Activated CD4-positive, alpha-beta memory T cell treated with anti-CD3 and anti-CD28 coated beads for 36 hours (primary cell): ENCODE measurements around the gene GRIA3. TPM values are rescaled to one million over a fixed set of nuclear protein-coding genes. Genes with fewer than 3 reads are reported as not detected.

Experiments used
- CTCF ChIA-PET: fragments of 350-600 bp; sonication (Branson Sonifier 250); formaldehyde crosslinking; loops from one replicate; lab custom pipeline; 2021; ENCODE audit warnings: antibody characterized with exemption, inconsistent platforms; lab: Charles Lee
- POLR2A ChIA-PET: fragments of 350-600 bp; sonication (Branson Sonifier 250); formaldehyde crosslinking; loops from one replicate; lab custom pipeline; 2021; ENCODE audit warnings: antibody characterized with exemption; lab: Charles Lee
- DNase-seq: peaks from one replicate; pipeline ENCODE4 v3.0.0-alpha.2; 2020
- H3K27ac Mint-ChIP-seq: one replicate; pipeline ENCODE4 v1.8.0; 2021; ENCODE audit warnings: mixed read lengths
- H3K27me3 Mint-ChIP-seq: one replicate; pipeline ENCODE4 v1.8.0; 2021; ENCODE audit warnings: mixed read lengths
- H3K36me3 Mint-ChIP-seq: one replicate; pipeline ENCODE4 v1.8.0; 2021; ENCODE audit warnings: mixed read lengths
- H3K4me1 Mint-ChIP-seq: one replicate; pipeline ENCODE4 v1.8.0; 2021; ENCODE audit warnings: low read depth, mixed read lengths
- H3K4me3 Mint-ChIP-seq: one replicate; pipeline ENCODE4 v1.8.0; 2021; ENCODE audit warnings: mild to moderate bottlenecking, mixed read lengths
- H3K9me3 Mint-ChIP-seq: one replicate; pipeline ENCODE4 v1.8.0; 2021; ENCODE audit warnings: mixed read lengths
- intact Hi-C: fragments of 100-400 bp; cut with micrococcal nuclease; formaldehyde crosslinking; loops from one replicate; pipeline ENCODE4 v1.15.1; 2023
- total RNA-seq, 2 experiments: library from RNA; stranded (reverse); gene quantifications; one replicate each; pipeline ENCODE4 v1.2.3, GENCODE V29; 2021

The GRIA3 gene
- total RNA-seq, 2 experiments from 2014 or later: not detected

DNA sequence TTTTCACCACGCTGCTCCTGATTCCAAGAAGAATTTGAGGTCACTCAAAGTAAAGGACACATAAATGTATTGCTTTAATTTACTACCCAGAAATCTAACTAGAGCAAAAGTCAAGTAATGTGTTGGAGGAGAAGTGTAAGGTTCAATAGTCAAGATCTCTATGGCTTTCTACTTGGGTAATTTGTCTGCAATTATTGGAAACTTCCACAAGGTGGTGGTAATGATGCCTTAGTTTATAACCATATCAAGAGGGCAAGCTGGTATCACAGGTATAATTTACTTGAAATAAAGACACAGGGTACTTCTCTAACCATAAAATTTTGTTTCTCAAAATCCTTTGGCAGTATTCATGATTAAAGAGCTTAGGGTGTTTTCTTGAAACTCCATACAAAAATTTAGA is 10.2 kb upstream of the GRIA3 start:
- ChIA-PET POLR2A (no interaction called here), CTCF (no interaction called here)
- Mint-ChIP-seq H3K27me3 (no peaks in the 10 kb centered on the region), H3K36me3 (no peaks in the 10 kb centered on the region), H3K9me3 (no peaks in the 10 kb centered on the region), H3K4me1 (no peaks in the 10 kb centered on the region), H3K4me3 (no peak overlapping the region), H3K27ac (no peak overlapping the region)
- intact Hi-C loops: no loop called here
- no peak for DNase-seq

- Mint-ChIP-seq H3K27me3 (no peaks in the 10 kb centered on the region), H3K4me1 (no peaks in the 10 kb centered on the region), H3K36me3 (no peaks in the 10 kb centered on the region), H3K9me3 (no peaks in the 10 kb centered on the region), H3K27ac (no peak overlapping the region), H3K4me3 (no peak overlapping the region)
- intact Hi-C loops: no loop called here
- DNase-seq: no peak
- CTCF ChIA-PET: no interaction called here
- POLR2A ChIA-PET: no interaction called here
Measured at GRCh38 chrX:123175366-123176122, 8.5 kb upstream of the GRIA3 start.

- Mint-ChIP-seq H3K27ac (no peak overlapping the region), H3K36me3 (no peaks in the 10 kb centered on the region), H3K4me1 (peaks cover 8% of the 10 kb centered on the region), H3K4me3 (no peak overlapping the region), H3K27me3 (peaks cover 27% of the 10 kb centered on the region), H3K9me3 (no peaks in the 10 kb centered on the region)
- POLR2A ChIA-PET: no interaction called here
- DNase-seq: no peak
- CTCF ChIA-PET: no interaction called here
- intact Hi-C loops: no loop called here
Measured at GRCh38 chrX:123181233-123181914, 2.7 kb upstream of the GRIA3 start.

GRCh38 chrX:123184866-123185276 is 793 bp downstream of the GRIA3 start:
- POLR2A ChIA-PET: no interaction called here
- H3K27ac Mint-ChIP-seq: no peak overlapping the region
- peaks cover 8% of the 10 kb centered on the region for H3K4me1 Mint-ChIP-seq
- CTCF ChIA-PET: no interaction called here
- no peak for DNase-seq
- intact Hi-C loops: no loop called here
- peaks cover 27% of the 10 kb centered on the region for H3K27me3 Mint-ChIP-seq
- no peak overlapping the region for H3K4me3 Mint-ChIP-seq
- no peaks in the 10 kb centered on the region for H3K36me3 Mint-ChIP-seq
- H3K9me3 Mint-ChIP-seq: no peaks in the 10 kb centered on the region

- CTCF ChIA-PET: no interaction called here
- Mint-ChIP-seq H3K4me1 (peaks cover 8% of the 10 kb centered on the region), H3K36me3 (no peaks in the 10 kb centered on the region), H3K27ac (no peak overlapping the region), H3K4me3 (no peak overlapping the region), H3K9me3 (no peaks in the 10 kb centered on the region), H3K27me3 (peaks cover 27% of the 10 kb centered on the region)
- POLR2A ChIA-PET: no interaction called here
- no peak for DNase-seq
- intact Hi-C loops: no loop called here
Measured at GRCh38 chrX:123185721-123186120, 1.6 kb downstream of the GRIA3 start.

DNA sequence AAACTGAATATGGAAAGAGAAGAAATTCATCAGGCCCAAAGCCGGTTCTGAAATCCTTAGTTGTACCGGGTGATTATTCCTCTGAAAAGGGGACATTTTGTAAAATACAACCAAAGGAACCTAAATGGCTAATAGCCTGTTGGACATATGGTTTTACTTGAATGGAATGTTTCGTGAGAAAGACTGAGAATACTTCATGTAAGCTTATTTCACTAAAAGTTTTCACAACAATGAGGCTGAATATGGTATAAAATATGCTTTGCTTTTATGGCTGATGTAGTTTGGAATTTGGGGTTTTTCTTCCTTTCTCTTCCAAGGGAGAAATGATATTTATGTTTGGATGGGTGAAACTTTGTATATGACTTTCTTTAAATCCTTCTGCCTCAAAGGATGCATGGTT is 2.7 kb downstream of the GRIA3 start:
- Mint-ChIP-seq H3K4me3 (no peak overlapping the region), H3K36me3 (no peaks in the 10 kb centered on the region), H3K27me3 (peaks cover 24% of the 10 kb centered on the region), H3K9me3 (no peaks in the 10 kb centered on the region), H3K27ac (no peak overlapping the region), H3K4me1 (peaks cover 8% of the 10 kb centered on the region)
- intact Hi-C loops: no loop called here
- CTCF ChIA-PET: no interaction called here
- DNase-seq: no peak
- POLR2A ChIA-PET: no interaction called here

DNA sequence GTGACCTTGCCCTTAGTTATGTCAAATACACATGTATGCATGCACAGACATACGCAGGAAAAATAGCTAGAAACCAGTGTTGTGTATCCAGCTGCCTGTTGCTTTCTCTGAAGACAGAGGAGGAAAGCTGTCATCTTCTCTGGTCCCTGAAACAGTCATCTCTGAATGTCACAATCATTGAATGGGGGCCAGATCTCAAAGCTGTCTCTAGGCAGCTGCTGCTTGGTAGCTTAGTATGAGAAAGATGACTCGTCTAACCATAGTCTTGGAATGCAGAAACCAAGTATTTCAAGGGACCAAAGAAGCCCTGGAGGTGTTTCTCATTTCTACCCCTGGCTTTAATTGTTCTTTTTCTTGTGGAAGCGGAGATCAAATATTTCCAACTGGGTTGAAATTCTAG is 4.0 kb downstream of the GRIA3 start:
- no peak for DNase-seq
- Mint-ChIP-seq H3K36me3 (no peaks in the 10 kb centered on the region), H3K27me3 (peaks cover 17% of the 10 kb centered on the region), H3K9me3 (no peaks in the 10 kb centered on the region), H3K27ac (no peak overlapping the region), H3K4me3 (no peak overlapping the region), H3K4me1 (peaks cover 8% of the 10 kb centered on the region)
- POLR2A ChIA-PET: no interaction called here
- intact Hi-C loops: no loop called here
- CTCF ChIA-PET: no interaction called here

DNA sequence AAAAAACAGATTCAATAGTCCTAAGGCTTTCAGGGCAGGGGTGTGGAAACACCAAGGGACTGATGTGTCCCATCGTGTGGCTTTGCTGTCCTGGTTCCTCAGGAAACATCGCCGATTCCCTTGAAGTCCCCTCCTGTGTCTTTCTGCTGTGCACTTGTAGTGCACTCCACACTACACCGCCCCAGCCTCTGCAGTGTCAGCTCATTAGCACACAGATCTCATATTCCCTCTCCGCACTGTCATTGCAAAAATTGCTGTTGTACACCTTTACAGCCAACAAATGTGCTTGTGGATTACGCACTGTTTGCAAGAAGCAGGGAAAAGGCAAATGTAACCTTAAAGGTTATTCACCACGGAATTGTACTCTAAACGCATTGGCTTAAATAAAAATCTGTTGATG is 5.3 kb downstream of the GRIA3 start:
- ChIA-PET POLR2A (no interaction called here), CTCF (no interaction called here)
- no peaks in the 10 kb centered on the region for H3K4me1 Mint-ChIP-seq
- H3K36me3 Mint-ChIP-seq: no peaks in the 10 kb centered on the region
- DNase-seq: no peak
- no peak overlapping the region for H3K27ac Mint-ChIP-seq
- H3K9me3 Mint-ChIP-seq: no peaks in the 10 kb centered on the region
- H3K27me3 Mint-ChIP-seq: peaks cover 7% of the 10 kb centered on the region
- intact Hi-C loops: no loop called here
- no peak overlapping the region for H3K4me3 Mint-ChIP-seq

DNA sequence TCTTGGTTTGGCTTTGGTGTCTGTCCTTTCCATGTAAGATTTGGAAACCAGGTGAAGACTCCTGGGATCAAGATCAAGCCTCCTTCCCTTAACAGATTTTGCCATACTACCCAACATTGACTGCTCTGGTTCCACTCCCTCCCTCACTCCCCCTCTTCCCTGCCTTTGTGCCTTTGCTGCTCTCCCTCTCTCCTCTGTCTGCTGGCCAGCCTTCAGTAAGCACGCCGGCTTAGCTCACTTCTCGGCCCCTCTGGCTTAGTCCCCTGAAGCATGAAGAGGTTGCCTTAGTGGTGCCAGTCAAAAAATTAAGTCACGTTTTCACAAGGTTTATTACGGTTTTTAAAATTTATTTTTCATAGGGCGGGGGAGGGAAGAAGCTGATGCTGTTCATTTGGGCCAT is 6.0 kb downstream of the GRIA3 start:
- ChIA-PET POLR2A (no interaction called here), CTCF (no interaction called here)
- H3K4me1 Mint-ChIP-seq: no peaks in the 10 kb centered on the region
- H3K27me3 Mint-ChIP-seq: peaks cover 7% of the 10 kb centered on the region
- intact Hi-C loops: no loop called here
- H3K9me3 Mint-ChIP-seq: no peaks in the 10 kb centered on the region
- H3K27ac Mint-ChIP-seq: no peak overlapping the region
- H3K4me3 Mint-ChIP-seq: no peak overlapping the region
- H3K36me3 Mint-ChIP-seq: no peaks in the 10 kb centered on the region
- DNase-seq: no peak

DNA sequence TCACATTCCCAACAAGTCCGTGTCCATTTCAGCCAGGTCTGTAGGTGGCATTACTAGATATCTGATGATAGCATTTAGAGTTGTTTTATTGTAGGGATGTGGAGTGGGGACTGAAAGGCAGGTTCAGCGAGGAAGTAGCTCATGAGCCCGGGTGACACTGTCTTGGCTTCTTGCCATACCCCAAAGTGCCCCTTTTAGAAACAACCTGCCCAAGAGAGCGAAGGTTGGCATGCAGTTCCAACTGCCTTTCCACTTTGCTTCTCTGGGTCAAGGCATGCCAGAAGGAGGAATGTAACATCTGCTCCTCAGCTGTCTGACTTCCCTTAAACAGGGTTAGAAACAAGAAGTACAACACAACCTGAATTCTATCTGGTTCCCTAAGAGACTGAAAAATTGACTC is 9.0 kb downstream of the GRIA3 start:
- no peaks in the 10 kb centered on the region for H3K36me3 Mint-ChIP-seq
- intact Hi-C loops: no loop called here

GRCh38 chrX:123199338-123199737 is 15.3 kb downstream of the GRIA3 start:
- POLR2A ChIA-PET: no interaction called here
- CTCF ChIA-PET: no interaction called here
- DNase-seq: no peak
- Mint-ChIP-seq H3K4me3 (no peak overlapping the region), H3K4me1 (no peaks in the 10 kb centered on the region), H3K36me3 (no peaks in the 10 kb centered on the region), H3K27me3 (no peaks in the 10 kb centered on the region), H3K9me3 (no peaks in the 10 kb centered on the region), H3K27ac (no peak overlapping the region)
- intact Hi-C loops: no loop called here

More for the DNA sequence above, 9.0 kb downstream of the GRIA3 start:
- no peak for DNase-seq
- H3K4me1 Mint-ChIP-seq: no peaks in the 10 kb centered on the region
- no peaks in the 10 kb centered on the region for H3K9me3 Mint-ChIP-seq
- no peak overlapping the region for H3K27ac Mint-ChIP-seq
- H3K4me3 Mint-ChIP-seq: no peak overlapping the region
- POLR2A ChIA-PET: no interaction called here
- H3K27me3 Mint-ChIP-seq: no peaks in the 10 kb centered on the region
- CTCF ChIA-PET: no interaction called here

DNA sequence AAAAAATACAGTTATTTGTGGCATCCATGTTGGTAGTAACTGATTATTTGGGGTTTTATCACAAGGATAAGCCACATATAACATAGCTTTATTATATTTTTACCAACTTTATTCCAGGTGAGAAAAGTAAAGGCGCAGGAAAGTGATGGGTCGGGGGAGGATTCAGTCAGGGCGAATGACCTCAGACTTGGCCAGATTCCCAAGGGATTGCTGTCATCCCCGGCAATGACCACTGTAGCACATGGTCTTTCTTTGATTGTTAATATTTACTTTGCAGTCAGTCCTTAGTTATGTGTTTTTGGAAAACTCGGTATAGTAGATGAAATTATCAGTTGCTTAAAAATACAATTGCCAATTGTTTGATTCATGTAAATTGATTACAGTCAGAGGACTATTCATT is 17.6 kb downstream of the GRIA3 start:
- no peaks in the 10 kb centered on the region for H3K36me3 Mint-ChIP-seq
- DNase-seq: no peak
- CTCF ChIA-PET: no interaction called here
- intact Hi-C loops: no loop called here
- no peaks in the 10 kb centered on the region for H3K27me3 Mint-ChIP-seq
- POLR2A ChIA-PET: no interaction called here
- H3K9me3 Mint-ChIP-seq: no peaks in the 10 kb centered on the region
- H3K27ac Mint-ChIP-seq: no peak overlapping the region
- no peak overlapping the region for H3K4me3 Mint-ChIP-seq
- no peaks in the 10 kb centered on the region for H3K4me1 Mint-ChIP-seq

DNA sequence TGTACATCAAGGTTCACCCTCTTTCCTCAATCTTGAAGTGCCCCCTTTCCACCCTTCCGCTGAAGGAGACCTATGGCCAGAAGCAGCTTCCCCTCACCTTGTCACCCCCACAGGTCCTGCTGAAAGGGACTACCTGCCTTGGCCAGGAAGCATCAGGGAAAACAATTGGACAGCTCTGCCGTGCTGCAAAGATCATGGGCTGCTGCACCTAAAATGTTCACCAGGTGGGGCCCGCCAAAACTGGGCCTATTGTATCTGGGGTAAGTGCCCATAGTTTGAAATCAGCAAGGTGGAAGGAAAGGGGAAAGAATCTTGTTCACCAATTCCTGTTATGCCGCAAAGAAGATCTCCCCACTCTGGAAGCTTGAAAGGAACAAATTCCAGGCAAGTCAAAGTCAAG is 18.4 kb downstream of the GRIA3 start:
- Mint-ChIP-seq H3K27ac (no peak overlapping the region), H3K4me3 (no peak overlapping the region), H3K36me3 (no peaks in the 10 kb centered on the region), H3K4me1 (no peaks in the 10 kb centered on the region), H3K27me3 (no peaks in the 10 kb centered on the region), H3K9me3 (no peaks in the 10 kb centered on the region)
- ChIA-PET POLR2A (no interaction called here), CTCF (no interaction called here)
- DNase-seq: no peak
- intact Hi-C loops: no loop called here
